Endodermal cell (in vitro differentiated cells): ENCODE results near the gene TTBK1. TPM values are rescaled to one million over a fixed set of nuclear protein-coding genes. Genes with fewer than 3 reads are reported as not detected.

Experiments
- DNase-seq: peaks from one replicate; pipeline ENCODE4 v3.0.0-alpha.2; 2017
- H3K27ac ChIP-seq: 2 replicates; pipeline ENCODE4 v1.5.1; 2013; ENCODE audit warnings: mild to moderate bottlenecking, low read depth, low read length, moderate library complexity
- H3K27me3 ChIP-seq: 2 replicates; pipeline ENCODE4 v1.6.1; 2013; ENCODE audit warnings: mild to moderate bottlenecking, low read length, moderate library complexity; ENCODE audit not compliant: insufficient read depth, control insufficient read depth, poor library complexity, severe bottlenecking
- H3K36me3 ChIP-seq: 2 replicates; pipeline ENCODE4 v1.7.0; 2013; ENCODE audit warnings: mild to moderate bottlenecking, low read length, moderate library complexity; ENCODE audit not compliant: control insufficient read depth, insufficient read depth
- H3K4me1 ChIP-seq: one replicate; pipeline ENCODE4 v1.7.0; 2013; ENCODE audit warnings: low read length; ENCODE audit not compliant: control insufficient read depth, insufficient read depth
- H3K4me3 ChIP-seq: 2 replicates; pipeline ENCODE4 v1.5.1; 2013; ENCODE audit warnings: mild to moderate bottlenecking, low read length, moderate library complexity
- H3K9ac ChIP-seq: 2 replicates; pipeline ENCODE4 v1.6.1; 2013; ENCODE audit warnings: mild to moderate bottlenecking, low read length, moderate library complexity; ENCODE audit not compliant: poor library complexity, severe bottlenecking; ENCODE audit errors: extremely low read depth
- H3K9me3 ChIP-seq: 2 replicates; pipeline ENCODE4 v1.6.1; 2013; ENCODE audit warnings: mild to moderate bottlenecking, low read length, moderate library complexity; ENCODE audit not compliant: control insufficient read depth
- H3K27ac Mint-ChIP-seq: 2 replicates; pipeline ENCODE4 v1.8.0; 2020; ENCODE audit warnings: mixed read lengths
- H3K27me3 Mint-ChIP-seq: 2 replicates; pipeline ENCODE4 v1.8.0; 2021; ENCODE audit warnings: mild to moderate bottlenecking, mixed read lengths; ENCODE audit not compliant: insufficient read depth
- H3K36me3 Mint-ChIP-seq: 2 replicates; pipeline ENCODE4 v1.8.0; 2020; ENCODE audit warnings: low read depth, mixed read lengths
- H3K4me1 Mint-ChIP-seq: 2 replicates; pipeline ENCODE4 v1.8.0; 2020; ENCODE audit warnings: mixed read lengths
- H3K4me3 Mint-ChIP-seq: 2 replicates; pipeline ENCODE4 v1.8.0; 2020; ENCODE audit warnings: mild to moderate bottlenecking, moderate library complexity, mixed read lengths
- H3K9me3 Mint-ChIP-seq: 2 replicates; pipeline ENCODE4 v1.8.0; 2020; ENCODE audit warnings: mild to moderate bottlenecking, mixed read lengths
- CTCF ChIP-seq: fragments of 200-600 bp; sonication (generic); conservative IDR thresholded peaks from 2 replicates; pipeline ENCODE4 v1.5.0; 2021; ENCODE audit warnings: antibody characterized with exemption, mild to moderate bottlenecking
- WGBS, 2 experiments: methylation state at CpG; one replicate each; pipeline versions ENCODE4 v1.1.5 to v1.1.7; 2013; ENCODE audit warnings: missing lambda C conversion rate in 2 of 2, mixed read lengths in 1 of 2; ENCODE audit not compliant: insufficient coverage in 1 of 2, insufficient read length in 1 of 2; 5-methylcytosine and 5-hydroxymethylcytosine counted together
- total RNA-seq, 2 donors: library from RNA; stranded (reverse); fragmentation: NEBNext Ultra II Directional in 1 of 2; extraction: Animal tissue kit (Norgen Biotek cat#: 25700) in 1 of 2; gene quantifications; 2 replicates in 1 of 2; 3 replicates in 1 of 2; pipeline ENCODE4 v1.2.1, GENCODE V29; 2021

TTBK1 gene
- total RNA-seq, 2 donors from 2014 or later = 0.62 TPM

DNA sequence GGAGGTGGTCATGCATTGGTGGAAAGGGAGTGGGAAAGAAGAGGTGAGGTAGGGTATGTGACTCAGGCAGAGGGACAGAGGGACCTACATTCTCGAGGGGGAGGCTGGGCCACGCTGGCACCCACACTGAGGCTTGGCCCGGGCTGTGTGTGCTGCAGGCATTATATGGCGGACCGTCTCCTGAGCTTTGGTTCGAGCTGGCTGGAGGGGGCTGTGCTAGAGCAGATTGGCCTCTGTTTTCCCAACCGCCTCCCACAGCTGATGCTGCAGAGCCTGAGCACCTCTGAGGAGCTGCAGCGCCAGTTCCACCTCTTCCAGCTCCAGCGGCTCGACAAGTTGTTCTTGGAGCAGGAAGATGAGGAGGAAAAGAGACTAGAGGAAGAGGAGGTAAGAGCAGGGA is 37.4 kb upstream of the TTBK1 start:
- H3K4me3 Mint-ChIP-seq = no peak overlapping the region
- no peaks in the 10 kb centered on the region for H3K4me1 ChIP-seq
- H3K27ac Mint-ChIP-seq = peak overlapping the region; percentile 1
- TF ChIP-seq CTCF = no peak
- no peak overlapping the region for H3K4me3 ChIP-seq
- H3K27ac ChIP-seq = no peak overlapping the region
- H3K4me1 Mint-ChIP-seq = no peaks in the 10 kb centered on the region
- WGBS, 2 experiments = 93 to 95% methylated on average over 8 to 10 of the region's 10 CpGs
- no peak for DNase-seq
- H3K9me3 ChIP-seq = no peaks in the 10 kb centered on the region
- H3K9ac ChIP-seq = no peak overlapping the region
- no peaks in the 10 kb centered on the region for H3K9me3 Mint-ChIP-seq
- no peaks in the 10 kb centered on the region for H3K36me3 ChIP-seq
- no peaks in the 10 kb centered on the region for H3K27me3 ChIP-seq
- H3K27me3 Mint-ChIP-seq = no peaks in the 10 kb centered on the region
- H3K36me3 Mint-ChIP-seq = peaks cover 12% of the 10 kb centered on the region

DNA sequence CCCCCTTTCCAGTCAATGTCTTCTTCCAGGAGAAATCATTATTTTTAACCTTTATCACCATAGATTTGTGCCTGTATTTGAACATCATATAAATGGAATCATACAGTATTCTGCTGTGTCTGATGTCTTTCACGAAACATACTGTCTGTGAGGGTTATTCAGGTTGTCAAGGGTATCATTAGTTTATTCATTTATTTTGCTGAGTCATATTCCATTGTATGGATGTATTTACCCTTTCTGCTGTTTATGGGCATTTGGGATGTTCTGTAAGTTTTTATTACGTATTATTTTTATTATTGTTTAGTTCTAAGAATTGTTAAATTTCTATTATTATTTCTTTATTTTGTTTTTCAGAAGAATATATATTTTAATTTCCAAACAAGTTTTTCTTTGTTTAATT is 36.0 kb upstream of the TTBK1 start:
- Histone ChIP-seq H3K27ac (no peak overlapping the region), H3K4me1 (no peaks in the 10 kb centered on the region), H3K4me3 (no peak overlapping the region), H3K27me3 (no peaks in the 10 kb centered on the region), H3K9me3 (no peaks in the 10 kb centered on the region), H3K36me3 (no peaks in the 10 kb centered on the region), H3K9ac (no peak overlapping the region)
- Mint-ChIP-seq H3K36me3 (peaks cover 12% of the 10 kb centered on the region), H3K27ac (no peak overlapping the region), H3K9me3 (no peaks in the 10 kb centered on the region), H3K4me1 (no peaks in the 10 kb centered on the region), H3K4me3 (no peak overlapping the region), H3K27me3 (no peaks in the 10 kb centered on the region)
- no peak for DNase-seq
- no peak for TF ChIP-seq CTCF
- whole genome bisulfite sequencing, 2 experiments = 89 to 100% methylated on average over 1 of the region's 2 CpGs

- peaks cover 12% of the 10 kb centered on the region for H3K36me3 Mint-ChIP-seq
- H3K4me1 Mint-ChIP-seq = no peaks in the 10 kb centered on the region
- H3K36me3 ChIP-seq = peaks cover 3% of the 10 kb centered on the region
- H3K27me3 ChIP-seq = no peaks in the 10 kb centered on the region
- H3K27me3 Mint-ChIP-seq = no peaks in the 10 kb centered on the region
- DNase-seq = no peak
- H3K9me3 Mint-ChIP-seq = no peaks in the 10 kb centered on the region
- H3K4me1 ChIP-seq = no peaks in the 10 kb centered on the region
- H3K27ac ChIP-seq = no peak overlapping the region
- no peak overlapping the region for H3K4me3 Mint-ChIP-seq
- peak; percentile 62 for TF ChIP-seq CTCF
- H3K9ac ChIP-seq = no peak overlapping the region
- H3K27ac Mint-ChIP-seq = no peak overlapping the region
- H3K4me3 ChIP-seq = no peak overlapping the region
- no peaks in the 10 kb centered on the region for H3K9me3 ChIP-seq
- 67% methylated on average over 1 of the region's 1 CpG; no CpG with 5 or more reads in 1 of the 2 experiments for WGBS, 2 experiments
Measured at GRCh38 chr6:43211955-43212354, 31.3 kb upstream of the TTBK1 start.
